GM13976 (cell line): ENCODE data around the gene CNTNAP2.

Source experiments
- DNase-seq: peaks from one replicate; pipeline ENCODE4 v3.0.0; 2012; ENCODE audit warnings: low spot score
- CTCF ChIP-seq: IDR thresholded peaks from 2 replicates; pipeline ENCODE4 v1.5.1; 2012; ENCODE audit warnings: borderline replicate concordance, mild to moderate bottlenecking; ENCODE audit not compliant: insufficient read depth; ENCODE audit errors: extremely low read depth, missing control alignments, control extremely low read depth
- in situ Hi-C: fragments of 300-500 bp; cut with MboI; formaldehyde crosslinking; loops from one replicate; pipeline ENCODE4 v1.12.0; 2022; ENCODE audit warnings: low sequenced_read_pairs, mixed read lengths, inconsistent platforms; ENCODE audit not compliant: unreplicated experiment

CNTNAP2 gene

GRCh38 chr7:148286150-148286549 is 2169.5 kb downstream of the CNTNAP2 start:
- in situ Hi-C loops: no loop called here
- TF ChIP-seq CTCF: no peak
- DNase-seq: no peak

- no peak for TF ChIP-seq CTCF
- DNase-seq: no peak
- in situ Hi-C loops: no loop called here
Measured at GRCh38 chr7:148287538-148287937, 2170.9 kb downstream of the CNTNAP2 start.

GRCh38 chr7:148288592-148289151 is 2172.1 kb downstream of the CNTNAP2 start:
- no peak for TF ChIP-seq CTCF
- in situ Hi-C loops: no loop called here
- no peak for DNase-seq

- TF ChIP-seq CTCF: no peak
- DNase-seq: peak; percentile 55
- in situ Hi-C loops: no loop called here
Measured at GRCh38 chr7:148289630-148290029, 2173.0 kb downstream of the CNTNAP2 start.

- in situ Hi-C loops: no loop called here
- DNase-seq: no peak
- no peak for TF ChIP-seq CTCF
Measured at GRCh38 chr7:148290538-148290937, 2173.9 kb downstream of the CNTNAP2 start.

GRCh38 chr7:148291799-148292198 is 2175.2 kb downstream of the CNTNAP2 start:
- no peak for DNase-seq
- in situ Hi-C loops: no loop called here
- no peak for TF ChIP-seq CTCF
